ENCODE results near the gene TMEM126B. TPM values are rescaled to one million over a fixed set of nuclear protein-coding genes. Genes with fewer than 3 reads are reported as not detected.

The TMEM126B gene
- total and polyA plus RNA-seq, 2 of the 13 experiments (the other 11 are each of a cell fraction or from before 2014, with no cell fraction given), result 33.6 to 54.8 TPM

DNA sequence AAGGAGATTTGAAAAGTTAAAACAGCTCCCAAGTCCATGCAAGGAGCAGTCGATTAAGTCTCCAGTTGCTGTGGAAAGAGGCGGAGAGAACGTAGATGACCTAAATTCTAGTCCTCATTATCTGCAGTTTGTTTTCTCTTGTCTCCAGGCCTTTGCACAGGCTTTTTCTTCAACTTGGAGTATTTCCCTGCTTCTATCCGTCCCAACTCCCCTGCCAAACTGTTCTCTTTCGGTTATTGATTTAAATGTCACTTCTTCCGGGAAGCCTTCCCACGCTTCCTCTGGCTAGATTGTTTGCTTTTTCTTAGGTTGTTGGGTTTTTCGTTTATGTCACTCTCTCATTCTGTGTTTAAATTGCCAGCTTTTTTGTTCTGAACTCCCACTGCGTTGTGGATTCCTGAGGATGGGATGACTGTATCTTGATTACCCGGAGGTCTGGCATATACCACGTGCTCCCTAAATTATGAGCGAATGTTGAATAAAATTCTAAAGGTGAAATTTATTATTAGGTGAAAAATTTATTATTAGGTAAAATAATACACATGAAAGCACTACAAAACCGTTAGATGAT is 463 bp downstream of the TMEM126B start:
- H3K4me1 ChIP-seq (ENCODE audit: insufficient read depth, low read length), result peaks cover 29% of the 10 kb centered on the region
- H3K4me2 ChIP-seq (ENCODE audit: low read depth, low read length), result peak overlapping the region; percentile 91
- POLR2A ChIA-PET, result interaction anchor here (0.8 to 3.0 kb wide), 9 partner anchors 10 to 616 kb away, joined by 3 to 41 read pairs (median 5); partner anchors contain the start of genes CCDC89, CREBZF, EED and TMEM126A
- no peaks in the 10 kb centered on the region; a peak in 1 of 5 replicates for H3K27me3 ChIP-seq (ENCODE audit: control insufficient read depth in 1 of 2, insufficient read depth in 2 of 2, low read length in 2 of 2)
- peak overlapping the region; percentile 79 to 88 (median 81) for H3K4me3 ChIP-seq (replicated peaks in 1 of 3; ENCODE audit: insufficient read depth in 1 of 3, low read depth in 2 of 3, low read length in 3 of 3)
- H3K79me2 ChIP-seq (ENCODE audit: insufficient read depth, low read length), result peaks cover 32% of the 10 kb centered on the region
- CTCF ChIA-PET (ENCODE audit: low intra/inter-chr PET ratio, low total read pairs), result no interaction called here
- WGBS (ENCODE audit: low lambda C conversion rate), result 2% methylated on average over 13 of the region's 13 CpGs
- in situ Hi-C loops (cut with HindIII; ENCODE audit: extremely low pct_ligation_motif_present, low pct_unique_long_range_greater_than_20kb) (loop anchor here (25.0 kb wide), 1 partner anchor 633 kb away; no protein-coding TSS in a partner anchor), intact Hi-C loops (cut with micrococcal nuclease; ENCODE audit: unreplicated experiment) (loop anchor here (1.0 to 10.0 kb wide), 4 partner anchors 18 to 615 kb away; partner anchors contain the start of genes CREBZF, EED, PICALM and TMEM126A)
- peak; percentile 9 for DNase-seq (ENCODE audit: low spot score)
- H2AFZ ChIP-seq (ENCODE audit: low read length), result peak overlapping the region; percentile 84
- peak overlapping the region; percentile 79 for H3K27ac ChIP-seq (ENCODE audit: extremely low read length, insufficient read depth, low read length)
- H4K20me1 ChIP-seq (ENCODE audit: insufficient read depth, low read length), result no peaks in the 10 kb centered on the region
- H3K9me3 ChIP-seq (ENCODE audit: low read length), result no peaks in the 10 kb centered on the region
- H3K36me3 ChIP-seq (replicated peaks in 1 of 2; ENCODE audit: control insufficient read depth in 1 of 2, insufficient read depth in 2 of 2, low read length in 2 of 2), result peaks cover 0 to 3% of the 10 kb centered on the region in 2 experiments; a peak in 1 of 5 replicates
- peak; percentile 9 for ATAC-seq
- no peak for FAIRE-seq
- peak overlapping the region; percentile 92 for H3K9ac ChIP-seq (ENCODE audit: insufficient read depth, low read depth, low read length)
- TSS peak; percentile 76 for BruUV-seq (replicated peaks)
- TF ChIP-seq, protein P1, sequence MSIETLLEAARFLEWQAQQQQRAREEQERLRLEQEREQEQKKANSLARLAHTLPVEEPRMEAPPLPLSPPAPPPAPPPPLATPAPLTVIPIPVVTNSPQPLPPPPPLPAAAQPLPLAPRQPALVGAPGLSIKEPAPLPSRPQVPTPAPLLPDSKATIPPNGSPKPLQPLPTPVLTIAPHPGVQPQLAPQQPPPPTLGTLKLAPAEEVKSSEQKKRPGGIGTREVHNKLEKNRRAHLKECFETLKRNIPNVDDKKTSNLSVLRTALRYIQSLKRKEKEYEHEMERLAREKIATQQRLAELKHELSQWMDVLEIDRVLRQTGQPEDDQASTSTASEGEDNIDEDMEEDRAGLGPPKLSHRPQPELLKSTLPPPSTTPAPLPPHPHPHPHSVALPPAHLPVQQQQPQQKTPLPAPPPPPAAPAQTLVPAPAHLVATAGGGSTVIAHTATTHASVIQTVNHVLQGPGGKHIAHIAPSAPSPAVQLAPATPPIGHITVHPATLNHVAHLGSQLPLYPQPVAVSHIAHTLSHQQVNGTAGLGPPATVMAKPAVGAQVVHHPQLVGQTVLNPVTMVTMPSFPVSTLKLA (IDR thresholded peaks at IDR 0.05), result peak; percentile 30; the same call in 1 of the 2 replicates
- peak; percentile 67; the same call in 1 of the 2 replicates for TF ChIP-seq TGIF2 (CRISPR knock-in tag; IDR thresholded peaks at IDR 0.05)
- TF ChIP-seq, protein P2, sequence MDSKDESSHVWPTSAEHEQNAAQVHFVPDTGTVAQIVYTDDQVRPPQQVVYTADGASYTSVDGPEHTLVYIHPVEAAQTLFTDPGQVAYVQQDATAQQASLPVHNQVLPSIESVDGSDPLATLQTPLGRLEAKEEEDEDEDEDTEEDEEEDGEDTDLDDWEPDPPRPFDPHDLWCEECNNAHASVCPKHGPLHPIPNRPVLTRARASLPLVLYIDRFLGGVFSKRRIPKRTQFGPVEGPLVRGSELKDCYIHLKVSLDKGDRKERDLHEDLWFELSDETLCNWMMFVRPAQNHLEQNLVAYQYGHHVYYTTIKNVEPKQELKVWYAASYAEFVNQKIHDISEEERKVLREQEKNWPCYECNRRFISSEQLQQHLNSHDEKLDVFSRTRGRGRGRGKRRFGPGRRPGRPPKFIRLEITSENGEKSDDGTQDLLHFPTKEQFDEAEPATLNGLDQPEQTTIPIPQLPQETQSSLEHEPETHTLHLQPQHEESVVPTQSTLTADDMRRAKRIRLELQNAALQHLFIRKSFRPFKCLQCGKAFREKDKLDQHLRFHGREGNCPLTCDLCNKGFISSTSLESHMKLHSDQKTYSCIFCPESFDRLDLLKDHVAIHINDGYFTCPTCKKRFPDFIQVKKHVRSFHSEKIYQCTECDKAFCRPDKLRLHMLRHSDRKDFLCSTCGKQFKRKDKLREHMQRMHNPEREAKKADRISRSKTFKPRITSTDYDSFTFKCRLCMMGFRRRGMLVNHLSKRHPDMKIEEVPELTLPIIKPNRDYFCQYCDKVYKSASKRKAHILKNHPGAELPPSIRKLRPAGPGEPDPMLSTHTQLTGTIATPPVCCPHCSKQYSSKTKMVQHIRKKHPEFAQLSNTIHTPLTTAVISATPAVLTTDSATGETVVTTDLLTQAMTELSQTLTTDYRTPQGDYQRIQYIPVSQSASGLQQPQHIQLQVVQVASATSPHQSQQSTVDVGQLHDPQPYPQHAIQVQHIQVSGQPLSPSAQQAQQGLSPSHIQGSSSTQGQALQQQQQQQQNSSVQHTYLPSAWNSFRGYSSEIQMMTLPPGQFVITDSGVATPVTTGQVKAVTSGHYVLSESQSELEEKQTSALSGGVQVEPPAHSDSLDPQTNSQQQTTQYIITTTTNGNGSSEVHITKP (CRISPR knock-in tag; IDR thresholded peaks at IDR 0.05; ENCODE audit: low read depth), result no peak
- TF ChIP-seq, protein P3, sequence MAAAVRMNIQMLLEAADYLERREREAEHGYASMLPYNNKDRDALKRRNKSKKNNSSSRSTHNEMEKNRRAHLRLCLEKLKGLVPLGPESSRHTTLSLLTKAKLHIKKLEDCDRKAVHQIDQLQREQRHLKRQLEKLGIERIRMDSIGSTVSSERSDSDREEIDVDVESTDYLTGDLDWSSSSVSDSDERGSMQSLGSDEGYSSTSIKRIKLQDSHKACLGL (CRISPR knock-in tag; IDR thresholded peaks at IDR 0.05), result no peak
- no peak for TF ChIP-seq SATB2 (CRISPR knock-in tag; IDR thresholded peaks at IDR 0.05)
- TF ChIP-seq, protein P4, sequence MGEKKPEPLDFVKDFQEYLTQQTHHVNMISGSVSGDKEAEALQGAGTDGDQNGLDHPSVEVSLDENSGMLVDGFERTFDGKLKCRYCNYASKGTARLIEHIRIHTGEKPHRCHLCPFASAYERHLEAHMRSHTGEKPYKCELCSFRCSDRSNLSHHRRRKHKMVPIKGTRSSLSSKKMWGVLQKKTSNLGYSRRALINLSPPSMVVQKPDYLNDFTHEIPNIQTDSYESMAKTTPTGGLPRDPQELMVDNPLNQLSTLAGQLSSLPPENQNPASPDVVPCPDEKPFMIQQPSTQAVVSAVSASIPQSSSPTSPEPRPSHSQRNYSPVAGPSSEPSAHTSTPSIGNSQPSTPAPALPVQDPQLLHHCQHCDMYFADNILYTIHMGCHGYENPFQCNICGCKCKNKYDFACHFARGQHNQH (CRISPR knock-in tag; IDR thresholded peaks at IDR 0.05), result no peak; the same call in 1 of the 2 replicates
- TF ChIP-seq ZFP36 (IDR thresholded peaks at IDR 0.05; ENCODE audit: borderline replicate concordance, low read depth, low read length, partially characterized antibody), result peak; percentile 84
- TF ChIP-seq RORA (CRISPR knock-in tag; IDR thresholded peaks at IDR 0.05), result 0 out of 2 replicates have a peak, but pooled peaks have one; percentile 77
